HG03025 (cell line): Measurements from ENCODE around the gene TMEM178B.
"Not testable (repeated sequence)": the region's sequence is repeated elsewhere in the genome, so short reads cannot be mapped to it uniquely, and the experiment has no call there.

Experiments
- ATAC-seq: cut with Tn5 transposase; IDR thresholded peaks from one replicate; pipeline ENCODE4 v1.9.1; 2021; ENCODE audit warnings: mild to moderate bottlenecking, moderate library complexity; ENCODE audit not compliant: unreplicated experiment, low FRiP score

The TMEM178B gene

GRCh38 chr7:141177120-141177519, 103.3 kb downstream of the TMEM178B start:
- ATAC-seq = not testable (repeated sequence)

- no peak for ATAC-seq
Measured at GRCh38 chr7:141178486-141179135, 104.7 kb downstream of the TMEM178B start.

GRCh38 chr7:141181812-141182211, 107.9 kb downstream of the TMEM178B start:
- no peak for ATAC-seq

- no peak for ATAC-seq
Measured at GRCh38 chr7:141184532-141185190, 110.8 kb downstream of the TMEM178B start.

GRCh38 chr7:141185369-141185967, 111.6 kb downstream of the TMEM178B start:
- no peak for ATAC-seq

GRCh38 chr7:141189231-141189630, 115.4 kb downstream of the TMEM178B start:
- ATAC-seq = no peak

GRCh38 chr7:141190495-141190894, 116.6 kb downstream of the TMEM178B start:
- ATAC-seq = no peak

- ATAC-seq = no peak
Measured at GRCh38 chr7:141191277-141191676, 117.4 kb downstream of the TMEM178B start.

GRCh38 chr7:141193066-141193465, 119.2 kb downstream of the TMEM178B start:
- no peak for ATAC-seq

- ATAC-seq = not testable (repeated sequence)
Measured at GRCh38 chr7:141195722-141196121, 121.9 kb downstream of the TMEM178B start.

GRCh38 chr7:141198194-141198958, 124.5 kb downstream of the TMEM178B start:
- ATAC-seq = no peak

- ATAC-seq = no peak
Measured at GRCh38 chr7:141200191-141201108, 126.6 kb downstream of the TMEM178B start.

GRCh38 chr7:141201145-141201885, 127.5 kb downstream of the TMEM178B start:
- no peak for ATAC-seq

GRCh38 chr7:141202535-141202934, 128.7 kb downstream of the TMEM178B start:
- ATAC-seq = no peak

- no peak for ATAC-seq
Measured at GRCh38 chr7:141203177-141203576, 129.3 kb downstream of the TMEM178B start.

GRCh38 chr7:141203586-141203985, 129.7 kb downstream of the TMEM178B start:
- ATAC-seq = no peak

- ATAC-seq = no peak
Measured at GRCh38 chr7:141207661-141208060, 133.8 kb downstream of the TMEM178B start.

- no peak for ATAC-seq
Measured at GRCh38 chr7:141208539-141208938, 134.7 kb downstream of the TMEM178B start.

- ATAC-seq = no peak
Measured at GRCh38 chr7:141209454-141209853, 135.6 kb downstream of the TMEM178B start.
